GM19452 (cell line): Measurements from ENCODE around the gene ABCF2.

ENCODE experiments used
- ATAC-seq: cut with Tn5 transposase; IDR thresholded peaks from one replicate; pipeline ENCODE4 v1.9.1; 2021; ENCODE audit not compliant: unreplicated experiment

ABCF2 gene

DNA sequence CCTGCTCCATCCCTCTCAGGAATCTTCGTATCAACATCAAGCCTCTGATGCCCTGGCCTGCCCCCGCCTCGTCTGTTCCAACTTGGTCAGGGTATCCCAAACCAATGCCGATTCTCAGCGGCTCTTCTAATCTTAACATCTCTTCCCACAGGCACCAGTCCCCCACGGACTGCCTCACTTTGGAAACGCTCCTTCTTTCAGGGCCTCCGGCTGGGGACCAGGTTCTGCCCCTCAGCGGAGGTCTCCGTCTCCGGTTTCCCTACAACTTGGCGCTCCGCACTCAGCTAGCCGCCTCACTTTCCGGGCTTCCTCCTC, 488 bp downstream of the ABCF2 start:
- no peak for ATAC-seq

DNA sequence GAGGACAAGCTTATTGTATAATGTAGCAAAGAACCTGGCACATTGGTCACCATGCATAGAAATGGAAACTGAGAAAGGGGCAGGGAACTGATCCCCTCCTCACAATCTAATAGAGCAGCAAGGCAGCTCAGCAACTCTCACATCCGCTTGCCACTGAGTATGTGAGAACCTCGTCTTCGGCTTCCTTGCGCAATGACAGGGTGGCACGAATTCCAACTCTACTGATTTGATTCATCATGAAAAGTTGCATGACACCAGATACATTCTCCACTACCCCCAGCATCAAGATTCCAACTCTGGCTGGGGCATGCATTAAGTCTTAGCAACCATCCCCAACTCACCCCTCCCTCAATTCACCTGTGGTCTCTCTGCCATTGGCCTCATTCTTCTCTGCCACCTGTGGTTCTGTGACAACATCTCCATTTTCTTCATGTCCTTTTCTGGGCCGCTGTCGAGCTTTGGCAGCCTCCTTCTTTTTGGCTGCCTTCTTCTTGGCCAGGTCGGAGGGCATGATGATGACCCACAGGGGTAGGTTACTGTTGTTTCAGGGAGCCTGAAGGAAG, 976 bp downstream of the ABCF2 start:
- no peak for ATAC-seq

GRCh38 chr7:151223728-151224127, 3.3 kb downstream of the ABCF2 start:
- no peak for ATAC-seq

- ATAC-seq, result no peak
Observed at GRCh38 chr7:151218170-151218569, 8.8 kb downstream of the ABCF2 start.

DNA sequence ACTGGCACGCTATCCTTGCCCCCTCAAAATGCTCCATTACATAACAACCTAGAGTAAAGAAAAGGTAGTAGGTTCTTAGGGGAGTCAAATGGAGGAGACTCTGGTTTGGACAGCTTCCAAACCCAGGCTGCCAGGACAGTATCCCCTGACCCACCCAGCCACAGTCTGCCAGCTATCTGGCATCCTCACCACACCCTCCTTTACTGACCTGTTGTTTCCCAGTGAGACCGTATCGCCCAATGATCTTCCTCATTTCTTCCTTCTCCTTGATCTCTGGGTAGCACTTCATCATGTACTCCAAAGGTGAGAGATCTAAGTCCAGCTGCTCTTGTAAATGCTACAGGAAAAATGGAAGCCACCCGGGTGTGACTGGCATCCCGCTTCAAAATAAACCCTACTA, 11.6 kb downstream of the ABCF2 start:
- no peak for ATAC-seq

- ATAC-seq, result no peak
Observed at GRCh38 chr7:151213826-151214225, 13.2 kb downstream of the ABCF2 start.

DNA sequence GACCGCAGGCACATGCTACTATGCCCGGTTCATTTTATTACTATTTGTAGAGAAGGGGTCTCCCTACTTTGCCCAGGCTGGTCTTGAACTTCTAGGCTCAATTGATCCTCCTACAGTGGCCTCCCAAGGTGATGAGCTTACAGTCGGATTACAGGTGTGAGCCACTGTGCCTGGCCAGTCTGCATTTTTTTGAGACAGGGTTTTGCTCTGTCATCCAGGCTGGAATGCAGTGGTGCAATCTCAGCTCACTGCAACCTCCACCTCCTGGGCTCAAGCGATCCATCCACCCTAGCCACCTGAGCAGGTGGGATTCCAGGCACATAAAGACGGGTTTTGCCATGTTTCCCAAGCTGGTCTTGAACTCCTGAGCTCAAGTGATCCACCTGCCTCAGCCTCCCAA, 14.4 kb downstream of the ABCF2 start:
- no peak for ATAC-seq

- no peak for ATAC-seq
Observed at GRCh38 chr7:151211155-151211772, 15.7 kb downstream of the ABCF2 start.

- no peak for ATAC-seq
Observed at GRCh38 chr7:151210087-151210854, 16.7 kb downstream of the ABCF2 start, which contains the start of gene H2BK1. Gene H2BK1, minus strand, starts transcription at chr7:151210488. Its CDS starts 170 bp downstream, at chr7:151210318.

- ATAC-seq, result no peak
Observed at GRCh38 chr7:151209588-151209987, 17.4 kb downstream of the ABCF2 start.

DNA sequence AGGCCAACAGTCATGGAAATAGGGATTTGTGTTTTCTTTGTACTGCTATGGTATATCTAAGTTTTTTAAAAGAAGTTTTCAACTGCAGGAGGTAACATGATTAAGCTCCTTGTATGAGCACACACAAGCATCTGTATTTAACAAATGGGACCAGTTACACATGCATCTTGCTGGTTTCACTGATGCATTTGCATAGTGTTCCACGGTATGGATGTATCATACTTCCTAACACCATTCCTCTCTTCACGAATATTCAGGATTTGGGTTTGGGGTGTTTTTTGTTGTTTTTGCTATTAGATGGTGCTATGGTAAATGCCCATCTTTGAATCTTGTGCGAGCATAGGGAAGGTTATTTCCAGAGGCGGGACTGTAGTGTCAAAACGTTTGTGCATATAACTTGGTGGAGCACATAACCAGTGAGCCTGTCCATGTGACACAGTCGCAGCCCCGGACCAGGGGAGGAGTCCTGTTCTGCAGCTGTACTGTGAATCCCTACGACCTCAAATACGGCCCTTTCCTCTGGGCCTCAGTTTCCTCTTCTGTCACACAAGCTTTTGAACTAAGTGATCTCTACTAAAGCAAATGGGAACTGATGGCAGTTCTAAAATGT, 18.6 kb downstream of the ABCF2 start:
- no peak for ATAC-seq

DNA sequence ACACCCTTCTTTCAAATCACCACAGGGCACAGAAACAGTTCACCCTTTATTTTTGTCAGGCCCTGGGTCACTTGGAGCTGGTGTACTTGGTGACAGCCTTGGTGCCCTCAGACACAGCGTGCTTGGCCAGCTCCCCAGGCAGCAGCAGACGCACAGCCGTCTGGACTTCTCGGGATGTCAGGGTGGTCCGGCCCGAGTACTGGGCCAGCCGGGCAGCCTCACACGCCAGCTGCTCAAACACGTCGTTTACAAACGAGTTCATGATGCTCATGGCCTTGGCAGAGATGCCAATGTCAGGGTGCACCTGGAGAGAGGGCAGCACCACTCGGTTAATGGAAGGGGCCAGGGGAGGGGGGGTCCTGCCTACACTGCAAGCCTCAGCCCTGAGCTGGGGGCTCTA, 19.2 kb downstream of the ABCF2 start:
- ATAC-seq, result no peak

- no peak for ATAC-seq
Observed at GRCh38 chr7:151207315-151207714, 19.7 kb downstream of the ABCF2 start.

- ATAC-seq, result no peak
Observed at GRCh38 chr7:151206914-151207313, 20.1 kb downstream of the ABCF2 start.

DNA sequence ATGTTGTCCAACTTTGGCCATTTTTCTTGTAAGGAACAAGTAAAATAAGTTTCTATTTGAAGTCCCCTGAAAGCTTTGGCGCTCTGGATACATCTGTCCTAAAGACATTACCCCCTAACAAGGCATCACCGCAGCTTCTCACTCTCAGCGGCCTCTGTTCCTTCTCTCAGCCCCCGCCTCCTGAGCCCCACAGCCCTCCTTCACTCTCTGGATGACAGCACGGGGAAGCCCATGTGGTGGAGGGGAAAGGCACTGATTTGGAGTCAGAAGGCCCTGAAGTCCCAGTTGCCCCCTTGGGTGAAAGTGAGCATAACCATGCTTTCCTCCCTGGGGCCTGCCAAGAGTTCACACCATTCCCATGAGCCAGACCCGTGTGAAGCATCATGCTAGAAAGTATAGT, 21.3 kb downstream of the ABCF2 start:
- ATAC-seq, result no peak

- no peak for ATAC-seq
Observed at GRCh38 chr7:151204383-151205032, 22.5 kb downstream of the ABCF2 start.

DNA sequence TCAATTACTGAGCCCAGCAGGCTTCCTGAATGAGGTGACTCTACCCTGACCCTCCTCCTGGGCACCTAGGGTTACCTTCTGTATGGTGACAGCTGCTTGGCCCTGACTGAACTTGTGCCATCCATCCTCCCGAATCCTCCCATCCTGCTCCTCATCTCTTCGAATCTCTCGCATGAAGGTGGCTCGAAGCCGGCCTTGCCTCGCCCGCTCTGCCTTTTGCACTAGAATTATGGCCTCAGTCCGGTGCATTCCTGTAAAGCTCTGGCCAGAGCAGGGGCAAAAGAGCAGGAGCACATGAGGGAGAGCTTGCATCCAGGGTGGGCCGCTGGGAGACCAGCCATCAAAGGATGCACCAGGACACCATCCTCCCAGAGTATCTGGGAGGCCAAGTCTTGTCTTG, 24.2 kb downstream of the ABCF2 start:
- no peak for ATAC-seq

DNA sequence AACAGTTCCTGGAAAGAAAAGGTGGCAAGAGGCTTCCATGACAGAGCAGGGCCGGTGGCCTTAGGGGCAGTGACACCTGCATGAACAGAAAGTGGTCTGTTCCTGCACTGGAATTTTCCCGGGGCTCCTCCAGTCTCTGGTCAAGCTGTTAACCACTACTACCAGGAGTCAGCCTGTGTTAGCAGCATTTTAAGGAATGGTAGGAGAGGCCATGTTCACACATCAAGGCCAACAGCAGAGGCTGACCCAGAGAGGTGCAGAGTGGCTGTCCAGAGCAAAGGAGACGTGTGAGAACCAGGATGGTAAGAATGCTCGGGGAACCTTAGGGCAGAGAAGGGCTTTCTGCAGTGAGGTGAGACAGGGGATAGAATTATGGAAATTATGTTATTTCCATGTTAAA, 25.3 kb downstream of the ABCF2 start:
- ATAC-seq, result no peak

GRCh38 chr7:151201344-151201743, 25.7 kb downstream of the ABCF2 start:
- ATAC-seq, result no peak

DNA sequence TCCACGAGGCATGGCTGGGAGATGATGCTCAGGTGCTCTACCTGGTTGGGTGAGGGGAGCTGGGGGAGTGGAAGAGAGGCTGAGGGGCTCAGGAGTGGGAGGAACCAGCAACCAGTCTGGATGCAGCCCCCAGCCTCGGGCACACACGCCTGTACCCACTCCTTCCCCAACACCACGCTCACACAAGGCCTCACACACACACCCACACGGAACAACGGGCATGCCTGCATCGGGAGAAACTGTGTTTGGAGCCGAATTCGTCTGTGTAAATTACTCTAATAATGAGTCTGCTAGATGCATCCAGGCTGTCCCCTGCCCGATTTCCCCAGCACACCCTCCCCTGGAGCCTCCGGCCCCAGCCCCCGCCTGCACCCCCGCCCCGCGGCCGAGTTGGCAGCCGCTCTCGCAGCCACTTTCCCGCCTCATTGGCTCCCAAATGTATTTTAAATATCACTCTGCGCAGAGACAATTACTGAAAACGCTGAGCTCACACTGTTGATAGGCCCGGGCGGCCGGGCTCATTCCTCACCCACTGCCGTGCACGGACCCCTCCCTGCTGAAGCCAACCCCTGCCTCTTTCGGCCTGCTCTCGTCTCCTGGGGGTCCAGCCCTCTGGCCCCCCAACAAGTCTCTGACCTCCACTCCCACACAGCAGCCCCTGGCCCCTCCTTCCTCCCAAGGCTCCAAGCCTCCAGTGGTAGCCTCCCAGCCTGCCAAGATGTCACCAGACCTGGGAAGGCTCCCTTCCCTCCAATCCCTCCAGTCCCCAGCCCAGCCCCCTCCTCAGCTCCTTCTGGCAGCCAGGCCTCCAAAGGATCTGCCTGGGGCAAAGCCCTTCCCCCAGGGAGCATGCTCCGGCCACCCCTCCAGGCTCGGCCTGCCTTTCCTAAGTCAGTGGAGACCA, 27.8 kb downstream of the ABCF2 start:
- no peak for ATAC-seq

- ATAC-seq, result no peak
Observed at GRCh38 chr7:151197932-151198331, 29.1 kb downstream of the ABCF2 start.
